ENCODE data around the gene HCN2. TPM values are rescaled to one million over a fixed set of nuclear protein-coding genes. Genes with fewer than 3 reads are reported as not detected.

Gene HCN2
- total and polyA plus RNA-seq, 10 of the 15 experiments (the other 5 are each of a cell fraction or from before 2014, with no cell fraction given): 0.01 to 0.54 (median 0.08) TPM; not detected in 4

- TF ChIP-seq, protein P1, sequence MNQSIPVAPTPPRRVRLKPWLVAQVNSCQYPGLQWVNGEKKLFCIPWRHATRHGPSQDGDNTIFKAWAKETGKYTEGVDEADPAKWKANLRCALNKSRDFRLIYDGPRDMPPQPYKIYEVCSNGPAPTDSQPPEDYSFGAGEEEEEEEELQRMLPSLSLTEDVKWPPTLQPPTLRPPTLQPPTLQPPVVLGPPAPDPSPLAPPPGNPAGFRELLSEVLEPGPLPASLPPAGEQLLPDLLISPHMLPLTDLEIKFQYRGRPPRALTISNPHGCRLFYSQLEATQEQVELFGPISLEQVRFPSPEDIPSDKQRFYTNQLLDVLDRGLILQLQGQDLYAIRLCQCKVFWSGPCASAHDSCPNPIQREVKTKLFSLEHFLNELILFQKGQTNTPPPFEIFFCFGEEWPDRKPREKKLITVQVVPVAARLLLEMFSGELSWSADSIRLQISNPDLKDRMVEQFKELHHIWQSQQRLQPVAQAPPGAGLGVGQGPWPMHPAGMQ (IDR thresholded peaks at IDR 0.05; ENCODE audit: borderline replicate concordance): no peak
- no peak for TF ChIP-seq EGR1 (IDR thresholded peaks at IDR 0.05; ENCODE audit: borderline replicate concordance in 1 of 2, low read depth in 2 of 2, low read length in 2 of 2)
- no peak for TF ChIP-seq YBX1 (IDR thresholded peaks at IDR 0.05)
- peak; percentile 46; the same call in 1 of the 2 replicates for TF ChIP-seq NR2F1 (conservative IDR thresholded peaks at IDR 0.05)
- no peak for TF ChIP-seq CREB1 (IDR thresholded peaks at IDR 0.05; ENCODE audit: low read depth)
- no peak for TF ChIP-seq BACH1 (IDR thresholded peaks at IDR 0.05; ENCODE audit: borderline replicate concordance)
- TF ChIP-seq, protein P2, sequence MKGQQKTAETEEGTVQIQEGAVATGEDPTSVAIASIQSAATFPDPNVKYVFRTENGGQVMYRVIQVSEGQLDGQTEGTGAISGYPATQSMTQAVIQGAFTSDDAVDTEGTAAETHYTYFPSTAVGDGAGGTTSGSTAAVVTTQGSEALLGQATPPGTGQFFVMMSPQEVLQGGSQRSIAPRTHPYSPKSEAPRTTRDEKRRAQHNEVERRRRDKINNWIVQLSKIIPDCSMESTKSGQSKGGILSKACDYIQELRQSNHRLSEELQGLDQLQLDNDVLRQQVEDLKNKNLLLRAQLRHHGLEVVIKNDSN (IDR thresholded peaks at IDR 0.05; ENCODE audit: borderline replicate concordance, extremely low read length, insufficient read depth, low read depth, low read length): no peak
- no peak for TF ChIP-seq ZBTB33 (IDR thresholded peaks at IDR 0.05)
- TF ChIP-seq ZNF687 (IDR thresholded peaks at IDR 0.05): peak; percentile 38
- TF ChIP-seq GATAD2B (conservative IDR thresholded peaks at IDR 0.05; ENCODE audit: low read depth): 0 out of 2 replicates have a peak, but pooled peaks have one; percentile 49
- TF ChIP-seq DPF2 (IDR thresholded peaks at IDR 0.05): no peak; the same call in 1 of the 2 replicates
These were observed 20.6 kb downstream of the HCN2 start (continued) for GRCh38 chr19:610071-610800.
